HG02759 (cell line): Measurements from ENCODE around the gene LMF1.

ENCODE experiments used
- ATAC-seq: cut with Tn5 transposase; IDR thresholded peaks from one replicate; pipeline ENCODE4 v1.9.1; 2021; ENCODE audit warnings: mild to moderate bottlenecking, moderate library complexity; ENCODE audit not compliant: unreplicated experiment

LMF1 gene

DNA sequence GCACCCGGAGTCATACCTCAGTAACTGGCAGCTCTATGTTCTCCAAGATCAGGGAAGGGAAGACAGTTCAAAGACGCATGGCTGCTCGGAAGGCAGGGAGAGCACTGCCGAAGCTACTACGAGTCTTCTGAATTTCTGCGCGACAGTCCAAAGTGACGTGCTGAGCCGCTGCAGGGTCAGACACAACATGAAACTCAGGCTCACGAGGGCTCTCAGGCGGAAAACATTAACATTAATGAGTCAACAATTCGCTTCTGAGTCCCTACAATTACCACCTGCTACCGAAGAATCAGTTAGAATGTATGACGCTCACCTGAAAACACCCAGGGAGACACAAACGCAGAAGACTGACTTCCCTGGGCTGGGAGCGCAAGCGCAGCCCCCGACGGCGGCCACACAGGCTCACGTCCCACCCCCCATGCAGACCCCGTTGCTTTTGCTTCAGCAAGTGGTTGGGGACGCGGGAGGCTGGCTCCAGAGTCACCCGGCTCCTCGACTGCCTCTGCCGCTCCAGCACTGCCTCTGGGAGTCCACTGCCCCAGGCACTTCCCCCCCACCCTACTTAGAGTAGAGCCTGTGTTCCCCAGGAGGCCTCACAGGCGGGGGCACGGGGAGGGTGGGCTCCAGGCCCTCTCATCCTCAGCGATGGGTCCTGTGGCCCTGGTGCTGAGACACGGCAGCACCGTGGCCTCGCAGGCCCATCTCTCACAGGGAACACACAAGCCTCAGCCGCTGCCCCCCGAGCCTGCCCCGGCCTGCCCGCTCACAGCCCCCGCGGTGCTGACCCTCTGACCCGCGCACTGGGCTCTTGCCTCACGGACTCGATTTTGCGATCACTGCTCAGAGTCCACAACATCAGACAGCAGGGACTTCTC, 38.9 kb downstream of the LMF1 start:
- no peak for ATAC-seq

- ATAC-seq: no peak
These were observed 39.6 kb downstream of the LMF1 start for GRCh38 chr16:931171-931570.

DNA sequence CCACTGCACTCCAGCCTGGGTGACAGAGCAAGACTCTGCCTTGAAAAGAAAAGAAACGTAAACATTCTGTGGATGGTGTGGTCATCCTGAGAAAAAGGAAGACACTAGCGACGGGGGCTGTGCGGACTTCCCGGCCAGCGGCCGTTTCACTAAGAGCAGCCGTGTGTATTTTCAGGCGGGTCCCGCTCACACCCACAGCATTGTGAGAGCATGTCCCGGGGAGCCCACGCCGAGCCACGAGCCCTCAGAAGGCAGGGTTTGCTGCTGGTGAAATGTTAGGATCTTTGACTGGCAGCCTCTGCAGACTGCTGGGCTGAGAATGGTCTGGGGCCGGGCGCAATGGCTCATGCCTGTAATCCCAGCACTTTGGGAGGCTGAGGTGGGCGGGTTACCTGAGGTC, 40.3 kb downstream of the LMF1 start:
- ATAC-seq: no peak

DNA sequence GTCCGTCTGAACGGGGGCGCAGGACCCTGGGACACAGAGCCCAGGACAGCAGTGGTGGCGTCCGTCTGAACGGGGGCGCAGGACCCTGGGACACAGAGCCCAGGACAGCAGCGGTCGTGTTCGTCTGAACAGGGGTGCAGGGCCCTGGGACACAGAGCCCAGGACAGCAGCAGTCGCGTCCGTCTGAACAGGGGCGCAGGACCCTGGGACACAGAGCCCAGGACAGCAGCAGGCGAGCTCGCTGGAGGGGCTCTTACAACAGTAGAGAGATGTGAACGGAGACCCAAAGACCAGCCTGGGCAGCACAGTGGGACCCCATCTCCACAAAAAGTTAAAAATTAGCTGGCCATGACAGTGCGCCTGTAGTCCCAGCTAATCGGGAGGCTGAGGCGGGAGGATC, 40.7 kb downstream of the LMF1 start:
- ATAC-seq: no peak

DNA sequence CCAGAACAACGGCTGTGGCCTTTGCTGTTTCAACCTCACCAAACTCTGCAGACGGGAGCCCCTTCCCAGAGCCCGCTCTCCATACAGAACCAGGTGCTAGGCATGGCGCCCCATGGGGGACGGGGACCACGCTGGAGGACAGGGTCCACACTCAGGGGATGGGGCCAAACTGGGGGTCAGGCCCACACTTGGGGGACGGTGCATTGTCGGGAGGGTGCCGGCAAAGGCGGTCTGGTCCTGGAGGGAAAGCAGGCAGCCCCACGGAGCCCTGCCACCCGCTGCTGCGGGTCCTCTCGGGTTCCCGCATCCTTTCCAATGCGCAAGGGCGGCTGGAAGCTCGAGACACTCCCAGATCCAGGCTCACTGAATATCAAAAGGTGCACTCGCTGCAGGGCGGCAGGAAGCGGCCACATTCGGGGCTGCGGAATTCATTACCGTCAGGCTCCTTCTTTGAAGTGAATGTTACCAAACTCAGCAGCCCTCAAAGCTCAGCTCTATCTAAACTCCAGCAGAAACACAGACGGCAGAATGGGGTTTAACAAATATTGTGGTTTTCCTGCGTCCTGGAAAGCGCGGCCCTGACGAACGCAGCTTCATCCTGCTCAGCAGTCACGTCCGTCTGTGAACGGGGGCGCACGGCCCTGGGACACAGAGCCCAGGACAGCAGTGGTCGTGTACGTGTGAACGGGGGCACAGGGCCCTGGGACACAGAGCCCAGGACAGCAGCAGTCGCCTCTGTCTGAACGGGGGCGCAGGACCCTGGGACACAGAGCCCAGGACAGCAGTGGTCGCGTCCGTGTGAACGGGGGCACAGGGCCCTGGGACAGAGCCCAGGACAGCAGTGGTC, 41.3 kb downstream of the LMF1 start:
- no peak for ATAC-seq

DNA sequence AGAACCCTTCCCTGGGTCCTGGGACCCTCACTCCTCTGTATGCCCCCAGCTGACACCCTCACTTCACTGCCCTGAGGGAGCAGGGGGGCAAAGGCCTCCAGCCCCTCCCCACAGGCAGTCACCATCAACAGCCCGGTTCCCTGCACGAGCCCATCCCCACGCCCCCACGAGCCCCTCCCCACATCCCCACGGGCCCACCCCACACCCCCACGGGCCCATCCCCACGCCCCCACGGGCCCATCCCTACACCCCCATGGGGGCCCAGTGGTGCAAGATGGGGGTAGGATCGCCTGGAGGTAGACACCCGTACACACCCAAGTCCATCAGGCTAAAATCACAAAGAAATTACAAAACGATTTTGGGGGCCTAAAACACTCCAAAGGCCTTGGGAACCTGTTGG, 42.3 kb downstream of the LMF1 start:
- no peak for ATAC-seq

GRCh38 chr16:927931-928330, 42.9 kb downstream of the LMF1 start:
- no peak for ATAC-seq

DNA sequence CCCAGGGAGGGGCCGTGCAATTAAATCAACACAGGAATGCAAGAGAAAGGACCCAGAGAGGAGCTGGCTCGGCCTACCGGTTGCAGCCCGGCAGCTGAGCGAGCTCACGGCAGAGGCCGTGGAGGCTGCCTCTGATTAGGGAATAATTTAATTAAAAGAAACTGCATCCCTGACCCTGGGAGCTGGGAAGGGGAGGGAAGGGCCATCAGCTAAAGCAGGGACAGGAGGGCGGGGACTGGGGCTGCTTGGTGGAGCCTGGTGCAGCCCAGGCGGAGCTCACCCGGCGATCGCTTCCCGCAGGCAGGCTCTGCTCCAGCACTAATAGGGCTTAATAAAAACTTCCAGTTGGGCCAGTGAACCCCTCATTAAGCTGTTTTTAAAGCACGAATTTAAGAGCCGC, 43.4 kb downstream of the LMF1 start:
- no peak for ATAC-seq

GRCh38 chr16:926715-927114, 44.1 kb downstream of the LMF1 start:
- no peak for ATAC-seq

DNA sequence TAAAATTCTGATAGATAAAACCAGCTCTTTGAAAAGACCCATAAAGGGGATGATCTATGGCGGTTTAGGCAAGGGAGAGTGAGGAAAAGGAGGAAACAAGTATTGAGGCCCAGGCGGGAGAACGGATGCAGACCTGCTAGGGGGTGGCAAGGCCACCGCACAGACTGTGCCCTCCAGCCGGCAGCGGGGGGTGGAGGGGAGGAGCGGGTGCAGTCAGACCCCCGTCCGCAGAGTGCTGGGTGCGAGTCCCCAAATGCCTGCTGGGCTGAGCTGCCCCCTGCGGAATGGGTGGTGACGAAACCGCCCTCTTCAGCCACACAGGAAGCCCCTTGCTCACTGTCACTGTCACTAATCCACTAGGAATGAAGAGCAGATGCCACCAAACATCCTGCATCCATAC, 46.0 kb downstream of the LMF1 start:
- ATAC-seq: no peak

- no peak for ATAC-seq
These were observed 46.7 kb downstream of the LMF1 start for GRCh38 chr16:924063-924462.

DNA sequence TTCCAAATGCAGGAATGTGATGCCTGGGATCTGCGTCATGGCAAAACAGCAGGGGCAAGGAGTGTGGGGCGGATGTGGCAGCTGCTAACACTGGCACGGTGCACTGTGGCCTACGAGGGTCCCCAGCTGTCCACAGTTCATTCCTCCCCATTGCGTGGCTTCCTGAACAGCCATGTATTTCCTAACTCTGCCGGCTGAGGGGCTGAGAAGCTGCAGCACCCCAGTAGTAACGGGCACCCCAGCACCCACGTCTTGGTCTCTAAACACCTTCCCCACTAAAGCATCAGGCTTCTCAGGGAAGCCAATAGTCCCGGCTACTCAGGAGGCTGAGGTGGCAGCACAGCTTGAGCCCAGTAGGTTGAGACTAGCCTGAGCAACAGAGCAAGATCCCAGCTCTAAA, 47.6 kb downstream of the LMF1 start:
- no peak for ATAC-seq

DNA sequence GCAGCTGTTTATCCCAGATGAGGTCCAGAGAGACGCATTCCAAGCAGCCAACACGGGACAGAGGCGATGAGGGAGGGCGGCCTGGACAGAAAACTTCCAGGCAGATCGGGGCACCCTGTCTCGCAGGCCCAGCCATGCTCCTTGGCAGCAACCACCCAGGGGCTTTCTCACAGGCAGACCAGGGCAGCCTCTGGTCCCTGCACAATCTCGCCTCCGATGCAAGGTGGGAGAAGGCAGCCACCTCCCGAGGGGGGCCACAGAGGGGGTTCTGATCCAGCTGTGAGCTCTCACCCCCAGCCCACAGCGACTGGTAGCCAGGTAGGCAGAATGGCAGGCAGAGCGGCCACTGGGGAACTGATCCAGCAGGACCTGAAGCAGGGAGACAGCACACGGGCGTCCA, 48.7 kb downstream of the LMF1 start:
- ATAC-seq: no peak

GRCh38 chr16:921321-921905, 49.4 kb downstream of the LMF1 start:
- ATAC-seq: no peak

GRCh38 chr16:920717-921116, 50.1 kb downstream of the LMF1 start:
- ATAC-seq: no peak

GRCh38 chr16:920051-920681, 50.6 kb downstream of the LMF1 start:
- no peak for ATAC-seq

DNA sequence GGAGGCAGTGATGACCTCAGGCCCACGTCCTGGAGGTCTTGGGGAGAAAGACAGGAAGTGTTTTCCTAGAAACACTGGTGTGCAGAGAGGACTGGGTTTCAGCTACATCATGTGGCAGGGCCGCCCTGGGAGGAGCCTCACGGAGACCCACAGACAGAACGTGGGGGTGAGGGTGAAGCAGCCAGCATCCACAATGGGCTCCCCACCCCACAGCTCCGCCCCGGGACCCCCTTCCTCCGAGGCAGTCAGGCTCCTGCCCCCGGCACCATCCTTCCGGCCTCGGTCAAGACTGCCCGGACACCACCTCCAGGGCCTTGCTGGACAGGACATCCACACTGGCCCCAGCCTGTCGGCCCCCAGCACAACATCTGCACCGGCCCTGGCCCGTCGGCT, 51.1 kb downstream of the LMF1 start:
- ATAC-seq: no peak

GRCh38 chr16:918741-919657, 51.8 kb downstream of the LMF1 start:
- no peak for ATAC-seq

- ATAC-seq: no peak
These were observed 52.7 kb downstream of the LMF1 start for GRCh38 chr16:918068-918467.

DNA sequence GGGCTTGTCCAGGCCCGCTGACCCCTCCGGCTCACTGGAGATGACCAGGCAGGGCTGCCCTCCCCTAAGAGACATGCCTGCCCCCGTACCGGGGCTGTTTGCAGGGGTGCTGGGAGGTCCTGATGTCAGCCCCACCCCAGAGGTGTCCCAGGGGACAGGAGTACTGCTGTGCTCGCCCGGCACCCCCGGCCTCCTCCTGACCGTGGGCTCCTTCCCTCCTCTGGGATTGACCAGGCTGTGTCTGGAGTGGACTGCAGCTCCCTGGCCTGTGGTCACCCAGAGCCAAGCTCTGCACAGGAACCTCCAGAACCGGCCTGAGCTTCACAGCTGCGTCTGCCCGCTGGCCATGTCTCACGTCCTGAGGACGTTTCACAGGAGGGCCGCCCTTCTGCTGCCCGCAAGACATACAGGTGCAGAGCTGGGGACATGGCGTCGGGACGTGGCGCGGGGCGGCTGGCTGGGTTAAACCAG, 53.2 kb downstream of the LMF1 start:
- ATAC-seq: no peak
